Measurements from ENCODE around the gene SUSD6. TPM values are rescaled to one million over a fixed set of nuclear protein-coding genes. Genes with fewer than 3 reads are reported as not detected.

SUSD6 gene
- total RNA-seq, 2 experiments from 2014 or later, result 69.9 to 72.2 TPM

- peaks cover 10% of the 10 kb centered on the region for H3K36me3 Mint-ChIP-seq
- H3K27ac Mint-ChIP-seq, result peak overlapping the region; percentile 55
- H3K9me3 Mint-ChIP-seq, result no peaks in the 10 kb centered on the region
- ChIA-PET POLR2A (interaction anchor here (1.1 kb wide), 1 partner anchor 115 kb away, joined by 3 read pairs; the partner anchor contains the start of gene SRSF5), CTCF (interaction anchor here (0.6 to 1.0 kb wide), 2 partner anchors 22 to 76 kb away, joined by 3 read pairs; no protein-coding TSS in a partner anchor)
- DNase-seq, result no peak
- H3K27me3 Mint-ChIP-seq, result no peaks in the 10 kb centered on the region
- H3K4me1 Mint-ChIP-seq (ENCODE audit: low read depth), result peaks cover 90% of the 10 kb centered on the region
- no peak overlapping the region for H3K4me3 Mint-ChIP-seq
- intact Hi-C loops (cut with micrococcal nuclease), result loop anchor here (1.0 kb wide), 1 partner anchor 9 kb away; no protein-coding TSS in a partner anchor
These were observed 40.3 kb downstream of the SUSD6 start for GRCh38 chr14:69651664-69652063.

GRCh38 chr14:69652942-69653684 is 41.7 kb downstream of the SUSD6 start:
- peaks cover 91% of the 10 kb centered on the region for H3K4me1 Mint-ChIP-seq (ENCODE audit: low read depth)
- DNase-seq, result peak; percentile 50
- peak overlapping the region; percentile 83 for H3K27ac Mint-ChIP-seq
- no peaks in the 10 kb centered on the region for H3K9me3 Mint-ChIP-seq
- intact Hi-C loops (cut with micrococcal nuclease), result loop anchor here (1.0 kb wide), 2 partner anchors 7 to 10 kb away; no protein-coding TSS in a partner anchor
- H3K36me3 Mint-ChIP-seq, result peaks cover 6% of the 10 kb centered on the region
- no peak overlapping the region for H3K4me3 Mint-ChIP-seq
- H3K27me3 Mint-ChIP-seq, result no peaks in the 10 kb centered on the region
- ChIA-PET CTCF (interaction anchor here (1.3 to 1.8 kb wide), 2 partner anchors 40 to 44 kb away, joined by 3 to 4 read pairs; no protein-coding TSS in a partner anchor), POLR2A (no interaction called here)

- peak overlapping the region; percentile 68 for H3K27ac Mint-ChIP-seq
- intact Hi-C loops (cut with micrococcal nuclease), result no loop called here
- H3K9me3 Mint-ChIP-seq, result no peaks in the 10 kb centered on the region
- no peaks in the 10 kb centered on the region for H3K27me3 Mint-ChIP-seq
- DNase-seq, result no peak
- no peak overlapping the region for H3K4me3 Mint-ChIP-seq
- ChIA-PET CTCF (interaction anchor here (1.8 kb wide), 1 partner anchor 45 kb away, joined by 4 read pairs; no protein-coding TSS in a partner anchor), POLR2A (no interaction called here)
- peaks cover 12% of the 10 kb centered on the region for H3K36me3 Mint-ChIP-seq
- H3K4me1 Mint-ChIP-seq (ENCODE audit: low read depth), result peaks cover 91% of the 10 kb centered on the region
These were observed 42.7 kb downstream of the SUSD6 start for GRCh38 chr14:69654116-69654515.

- H3K4me3 Mint-ChIP-seq, result no peak overlapping the region
- H3K9me3 Mint-ChIP-seq, result no peaks in the 10 kb centered on the region
- H3K27ac Mint-ChIP-seq, result peak overlapping the region; percentile 83
- peaks cover 31% of the 10 kb centered on the region for H3K36me3 Mint-ChIP-seq
- DNase-seq, result no peak
- H3K27me3 Mint-ChIP-seq, result no peaks in the 10 kb centered on the region
- POLR2A ChIA-PET, result interaction anchor here (0.7 to 2.4 kb wide), 5 partner anchors 9 to 261 kb away, joined by 3 to 6 read pairs (median 5); partner anchors contain the start of gene SUSD6
- intact Hi-C loops (cut with micrococcal nuclease), result no loop called here
- CTCF ChIA-PET, result interaction anchor here (1.3 kb wide), 1 partner anchor 10 kb away, joined by 3 read pairs; no protein-coding TSS in a partner anchor
- peaks cover 93% of the 10 kb centered on the region for H3K4me1 Mint-ChIP-seq (ENCODE audit: low read depth)
These were observed 46.6 kb downstream of the SUSD6 start for GRCh38 chr14:69657950-69658355.

- DNase-seq, result peak; percentile 61
- H3K4me1 Mint-ChIP-seq (ENCODE audit: low read depth), result peaks cover 93% of the 10 kb centered on the region
- H3K36me3 Mint-ChIP-seq, result peaks cover 30% of the 10 kb centered on the region
- POLR2A ChIA-PET, result interaction anchor here (0.9 to 2.4 kb wide), 7 partner anchors 10 to 58 kb away, joined by 3 to 6 read pairs (median 4); partner anchors contain the start of gene SUSD6
- H3K27ac Mint-ChIP-seq, result peak overlapping the region; percentile 83
- CTCF ChIA-PET, result interaction anchor here (1.4 kb wide), 1 partner anchor 13 kb away, joined by 4 read pairs; no protein-coding TSS in a partner anchor
- no peaks in the 10 kb centered on the region for H3K27me3 Mint-ChIP-seq
- no peaks in the 10 kb centered on the region for H3K9me3 Mint-ChIP-seq
- intact Hi-C loops (cut with micrococcal nuclease), result loop anchor here (1.0 kb wide), 2 partner anchors 15 to 22 kb away; no protein-coding TSS in a partner anchor
- no peak overlapping the region for H3K4me3 Mint-ChIP-seq
These were observed 47.4 kb downstream of the SUSD6 start for GRCh38 chr14:69658664-69659261.

GRCh38 chr14:69660344-69661193 is 49.2 kb downstream of the SUSD6 start:
- intact Hi-C loops (cut with micrococcal nuclease), result loop anchor here (1.0 kb wide), 1 partner anchor 8 kb away; no protein-coding TSS in a partner anchor
- Mint-ChIP-seq H3K4me3 (no peak overlapping the region), H3K9me3 (no peaks in the 10 kb centered on the region), H3K36me3 (peaks cover 37% of the 10 kb centered on the region), H3K27me3 (no peaks in the 10 kb centered on the region), H3K27ac (peak overlapping the region; percentile 83), H3K4me1 (ENCODE audit: low read depth) (peaks cover 98% of the 10 kb centered on the region)
- peak; percentile 67 for DNase-seq
- ChIA-PET CTCF (interaction anchor here (1.4 to 1.6 kb wide), 2 partner anchors 9 to 15 kb away, joined by 4 to 5 read pairs; no protein-coding TSS in a partner anchor), POLR2A (interaction anchor here (0.7 to 2.0 kb wide), 6 partner anchors 10 to 48 kb away, joined by 3 to 8 read pairs (median 5); no protein-coding TSS in a partner anchor)

- H3K4me3 Mint-ChIP-seq, result no peak overlapping the region
- no peaks in the 10 kb centered on the region for H3K9me3 Mint-ChIP-seq
- DNase-seq, result no peak
- no peaks in the 10 kb centered on the region for H3K27me3 Mint-ChIP-seq
- intact Hi-C loops (cut with micrococcal nuclease), result no loop called here
- peak overlapping the region; percentile 83 for H3K27ac Mint-ChIP-seq
- peaks cover 100% of the 10 kb centered on the region for H3K4me1 Mint-ChIP-seq (ENCODE audit: low read depth)
- POLR2A ChIA-PET, result interaction anchor here (0.7 to 2.0 kb wide), 6 partner anchors 10 to 49 kb away, joined by 3 to 8 read pairs (median 5); no protein-coding TSS in a partner anchor
- peaks cover 43% of the 10 kb centered on the region for H3K36me3 Mint-ChIP-seq
- CTCF ChIA-PET, result interaction anchor here (1.6 kb wide), 1 partner anchor 8 kb away, joined by 5 read pairs; no protein-coding TSS in a partner anchor
These were observed 49.8 kb downstream of the SUSD6 start for GRCh38 chr14:69661194-69661537.

- no peak for DNase-seq
- no peaks in the 10 kb centered on the region for H3K9me3 Mint-ChIP-seq
- intact Hi-C loops (cut with micrococcal nuclease), result no loop called here
- CTCF ChIA-PET, result interaction anchor here (0.8 kb wide), 1 partner anchor 17 kb away, joined by 3 read pairs; no protein-coding TSS in a partner anchor
- peaks cover 97% of the 10 kb centered on the region for H3K4me1 Mint-ChIP-seq (ENCODE audit: low read depth)
- H3K27me3 Mint-ChIP-seq, result no peaks in the 10 kb centered on the region
- H3K4me3 Mint-ChIP-seq, result no peak overlapping the region
- peak overlapping the region; percentile 82 for H3K27ac Mint-ChIP-seq
- POLR2A ChIA-PET, result interaction anchor here (2.0 kb wide), 1 partner anchor 11 kb away, joined by 8 read pairs; no protein-coding TSS in a partner anchor
- H3K36me3 Mint-ChIP-seq, result peaks cover 50% of the 10 kb centered on the region
These were observed 51.4 kb downstream of the SUSD6 start for GRCh38 chr14:69662636-69663299.

GRCh38 chr14:69663300-69663643 is 51.9 kb downstream of the SUSD6 start:
- Mint-ChIP-seq H3K27me3 (no peaks in the 10 kb centered on the region), H3K36me3 (peaks cover 53% of the 10 kb centered on the region), H3K4me3 (no peak overlapping the region), H3K4me1 (ENCODE audit: low read depth) (peaks cover 97% of the 10 kb centered on the region), H3K9me3 (no peaks in the 10 kb centered on the region), H3K27ac (peak overlapping the region; percentile 82)
- ChIA-PET CTCF (interaction anchor here (0.8 kb wide), 1 partner anchor 18 kb away, joined by 3 read pairs; no protein-coding TSS in a partner anchor), POLR2A (no interaction called here)
- DNase-seq, result peak; percentile 32
- intact Hi-C loops (cut with micrococcal nuclease), result no loop called here

- H3K4me3 Mint-ChIP-seq, result no peak overlapping the region
- H3K4me1 Mint-ChIP-seq (ENCODE audit: low read depth), result peaks cover 96% of the 10 kb centered on the region
- no peak for DNase-seq
- H3K36me3 Mint-ChIP-seq, result peaks cover 51% of the 10 kb centered on the region
- intact Hi-C loops (cut with micrococcal nuclease), result no loop called here
- H3K27ac Mint-ChIP-seq, result peak overlapping the region; percentile 93
- ChIA-PET CTCF (interaction anchor here (1.7 kb wide), 1 partner anchor 10 kb away, joined by 5 read pairs; no protein-coding TSS in a partner anchor), POLR2A (no interaction called here)
- H3K9me3 Mint-ChIP-seq, result no peaks in the 10 kb centered on the region
- H3K27me3 Mint-ChIP-seq, result no peaks in the 10 kb centered on the region
These were observed 52.9 kb downstream of the SUSD6 start for GRCh38 chr14:69664265-69664664.
